ENCODE data around the gene GLO1. TPM values are rescaled to one million over a fixed set of nuclear protein-coding genes. Genes with fewer than 3 reads are reported as not detected.
A peak's percentile ranks its signal among the peaks of the same experiment; 100 is the strongest.
"Not testable (repeated sequence)": the region's sequence is repeated elsewhere in the genome, so short reads cannot be mapped to it uniquely, and the experiment has no call there.

Gene GLO1
- total RNA-seq, 2 donors from 2014 or later: 71.5 to 80.8 TPM

- DNase-seq: no peak
- intact Hi-C loops (cut with DNase I): no loop called here
- ATAC-seq: peak in 1 of 2 donors; percentile 18
Observed at GRCh38 chr6:38714239-38715015, 11.5 kb upstream of the GLO1 start.

DNA sequence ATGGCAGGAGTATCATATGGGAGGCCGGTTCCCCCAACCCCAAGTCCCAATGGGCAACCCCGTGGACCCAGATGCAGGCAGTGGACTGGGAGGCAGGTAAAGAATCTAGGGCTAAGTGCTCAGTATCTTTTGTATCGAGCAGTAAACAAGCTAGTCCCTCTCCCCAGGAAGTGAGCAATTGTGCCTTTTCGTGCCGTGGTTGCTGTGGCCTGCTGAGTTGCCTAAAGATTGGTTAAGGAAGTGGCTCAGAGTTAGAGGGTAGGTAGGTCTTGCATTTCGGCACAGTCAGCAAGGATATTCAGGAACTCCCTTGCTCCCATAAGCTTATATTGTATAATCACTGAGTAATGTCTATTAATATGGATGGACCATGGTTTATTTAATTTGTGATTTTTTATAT is 10.9 kb upstream of the GLO1 start:
- ATAC-seq (no peak), DNase-seq (no peak)
- intact Hi-C loops (cut with DNase I): no loop called here

DNA sequence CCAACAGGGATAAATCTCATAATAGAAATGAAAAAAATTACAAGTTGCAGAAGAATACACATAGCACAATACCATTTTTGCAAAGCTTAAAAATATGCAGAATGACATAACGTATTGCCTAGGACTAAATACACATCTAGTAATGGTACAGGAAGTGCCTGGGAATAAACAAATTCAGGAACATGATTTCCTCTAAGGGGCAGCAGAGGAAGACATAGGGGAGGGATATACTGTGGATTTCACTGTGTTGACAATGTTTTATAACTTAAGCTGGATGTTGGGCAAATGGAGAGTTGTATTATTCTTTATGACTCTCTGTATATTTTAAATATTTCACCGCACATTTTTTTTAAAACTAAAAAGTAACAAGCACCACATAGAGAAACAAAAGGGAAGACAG is 5.6 kb upstream of the GLO1 start:
- ATAC-seq (no peak), DNase-seq (no peak)
- intact Hi-C loops (cut with DNase I): no loop called here

DNA sequence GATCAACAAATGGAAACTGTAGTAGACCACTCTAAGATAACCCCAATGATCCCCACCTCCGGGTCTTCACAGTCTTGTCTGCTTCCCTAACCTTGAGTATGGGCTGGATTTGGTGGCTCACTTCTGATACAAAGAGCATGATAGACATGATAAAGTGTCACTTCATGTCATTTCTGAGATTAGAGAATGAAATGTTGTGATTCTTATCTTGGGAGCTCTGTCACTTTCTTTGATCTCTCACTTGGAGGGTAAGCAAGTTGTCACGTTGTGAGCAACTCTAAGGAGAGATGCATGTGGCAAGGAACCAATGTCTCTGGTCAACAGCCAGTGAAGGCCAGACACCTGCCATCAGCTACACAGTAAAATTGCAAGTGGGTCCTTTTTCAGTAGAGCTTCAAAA is 3.0 kb upstream of the GLO1 start:
- no peak for ATAC-seq
- intact Hi-C loops (cut with DNase I): no loop called here
- DNase-seq: no peak

GRCh38 chr6:38703949-38704590 is 1.1 kb upstream of the GLO1 start:
- DNase-seq (no peak), ATAC-seq (no peak)
- intact Hi-C loops (cut with DNase I): no loop called here

- ATAC-seq (no peak), DNase-seq (no peak)
- intact Hi-C loops (cut with DNase I): no loop called here
Observed at GRCh38 chr6:38701551-38701950, 1.4 kb downstream of the GLO1 start.

DNA sequence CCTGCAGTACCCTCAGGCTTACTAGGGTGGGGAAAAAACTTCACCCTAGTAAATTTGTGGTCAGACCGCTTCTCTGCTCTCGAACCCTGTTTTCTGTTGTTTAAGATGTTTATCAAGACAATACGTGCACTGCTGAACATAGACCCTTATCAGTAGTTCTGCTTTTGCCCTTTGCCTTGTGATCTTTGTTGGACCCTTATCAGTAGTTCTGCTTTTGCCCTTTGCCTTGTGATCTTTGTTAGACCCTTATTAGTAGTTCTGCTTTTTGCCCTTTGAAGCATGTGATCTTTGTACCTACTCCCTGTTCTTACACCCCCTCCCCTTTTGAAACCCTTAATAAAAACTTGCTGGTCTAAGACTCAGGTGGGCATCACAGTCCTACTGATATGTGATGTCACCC is 3.2 kb downstream of the GLO1 start:
- ATAC-seq; intact Hi-C loops (cut with DNase I); DNase-seq: not testable (repeated sequence)

DNA sequence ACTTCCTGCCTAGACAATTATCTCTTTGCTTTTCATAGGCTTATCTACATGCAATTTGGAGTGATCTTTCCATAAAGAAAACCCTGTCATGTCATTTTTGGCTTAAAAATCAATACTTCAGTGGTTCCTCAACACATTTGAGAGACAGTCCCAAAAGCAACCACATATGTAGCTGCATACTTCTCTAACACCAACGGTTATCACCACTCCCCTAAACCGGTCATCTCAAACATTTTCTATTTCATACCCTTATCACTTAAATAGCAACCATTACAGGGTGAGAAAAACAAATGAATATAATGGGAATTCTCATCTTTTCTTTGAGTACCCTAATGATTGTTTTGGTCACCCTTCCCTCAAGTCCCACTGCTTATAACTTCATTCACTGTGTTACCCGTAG is 5.1 kb downstream of the GLO1 start:
- DNase-seq: no peak
- no peak for ATAC-seq
- intact Hi-C loops (cut with DNase I): no loop called here

DNA sequence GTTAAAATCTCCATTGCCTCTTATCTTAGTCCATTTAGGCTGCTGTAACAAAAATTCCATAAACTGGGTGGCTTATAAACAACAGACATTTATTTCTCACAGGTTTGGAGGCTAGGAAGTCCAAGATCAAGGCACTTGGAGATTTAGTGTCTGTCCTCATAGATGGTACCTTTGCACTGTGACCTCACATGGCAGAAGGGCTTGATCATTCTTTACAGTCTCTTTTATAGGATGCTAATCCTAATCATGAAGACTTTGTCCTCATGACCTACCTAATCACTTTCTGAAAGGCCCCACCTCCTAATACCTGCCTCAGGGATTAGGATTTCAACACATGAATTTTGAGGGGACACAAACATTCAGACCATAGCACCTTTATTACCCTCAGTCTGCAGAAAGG is 6.6 kb downstream of the GLO1 start:
- intact Hi-C loops (cut with DNase I): no loop called here

DNA sequence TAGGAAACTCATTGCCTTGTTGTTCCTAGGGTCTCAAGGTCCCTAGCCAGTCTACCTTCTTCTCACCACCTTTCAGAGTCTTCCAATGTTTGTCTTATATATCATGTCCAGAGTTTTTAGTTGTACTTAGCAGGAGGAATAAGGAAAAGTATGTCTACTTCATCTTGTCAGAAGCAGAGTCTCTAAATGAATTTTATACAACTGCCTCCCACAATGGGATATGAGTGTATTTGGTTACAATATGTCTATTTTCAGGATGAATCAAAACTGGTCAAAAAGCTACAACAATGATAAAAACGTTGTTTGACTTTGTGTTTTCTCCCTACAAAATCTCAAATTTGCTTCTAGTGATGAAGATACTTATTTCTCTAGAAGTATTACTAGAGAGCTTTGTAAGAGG is 7.0 kb downstream of the GLO1 start:
- ATAC-seq (no peak), DNase-seq (no peak)
- intact Hi-C loops (cut with DNase I): no loop called here

More for the DNA sequence above, 6.6 kb downstream of the GLO1 start:
- no peak for DNase-seq
- no peak for ATAC-seq

GRCh38 chr6:38695227-38695900 is 7.6 kb downstream of the GLO1 start:
- ATAC-seq (no peak), DNase-seq (no peak)
- intact Hi-C loops (cut with DNase I): no loop called here

GRCh38 chr6:38688579-38689087 is 14.3 kb downstream of the GLO1 start:
- intact Hi-C loops (cut with DNase I): no loop called here
- no peak for DNase-seq
- ATAC-seq: peak; percentile 15 to 46

GRCh38 chr6:38687549-38687948 is 15.4 kb downstream of the GLO1 start:
- intact Hi-C loops (cut with DNase I): no loop called here
- no peak for DNase-seq
- ATAC-seq: no peak

GRCh38 chr6:38687043-38687353 is 15.9 kb downstream of the GLO1 start:
- ATAC-seq (peak; percentile 24 to 30), DNase-seq (no peak)
- intact Hi-C loops (cut with DNase I): no loop called here

DNA sequence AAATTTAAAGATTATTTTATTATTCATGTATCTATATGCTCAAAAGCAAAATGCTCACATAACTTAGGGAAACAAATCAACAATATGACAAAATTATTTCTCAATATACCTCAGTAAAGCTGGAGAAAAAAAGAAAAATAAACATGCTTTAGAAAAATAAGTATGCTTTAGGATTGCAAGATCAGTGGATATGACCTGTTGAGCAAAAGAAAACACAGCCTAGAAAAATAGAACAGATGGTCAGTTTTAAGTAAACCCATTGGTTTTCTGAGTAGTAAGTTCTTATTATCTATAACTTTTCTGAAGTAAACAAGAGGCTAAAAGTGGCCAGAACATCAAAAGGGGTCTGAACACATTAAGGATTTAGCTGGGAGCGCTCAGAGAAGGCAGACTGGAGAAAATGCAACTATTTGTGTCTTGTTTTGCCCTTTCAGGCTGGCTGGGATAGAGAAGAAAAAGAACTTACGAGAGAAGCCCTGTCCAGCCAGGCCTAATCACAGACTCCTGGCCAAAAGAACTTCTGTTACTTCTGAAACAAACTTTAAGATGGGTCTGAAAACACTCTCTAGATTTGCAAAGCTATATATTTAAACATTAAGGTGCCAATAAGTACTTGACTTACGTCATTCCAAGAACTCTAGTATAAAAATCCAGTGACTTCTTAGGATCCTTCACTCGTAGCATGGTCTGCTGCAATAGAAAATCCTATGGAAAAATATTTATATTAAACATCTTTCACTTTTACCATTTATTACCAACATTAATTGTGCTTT is 16.5 kb downstream of the GLO1 start:
- intact Hi-C loops (cut with DNase I): no loop called here
- ATAC-seq: no peak
- no peak for DNase-seq

DNA sequence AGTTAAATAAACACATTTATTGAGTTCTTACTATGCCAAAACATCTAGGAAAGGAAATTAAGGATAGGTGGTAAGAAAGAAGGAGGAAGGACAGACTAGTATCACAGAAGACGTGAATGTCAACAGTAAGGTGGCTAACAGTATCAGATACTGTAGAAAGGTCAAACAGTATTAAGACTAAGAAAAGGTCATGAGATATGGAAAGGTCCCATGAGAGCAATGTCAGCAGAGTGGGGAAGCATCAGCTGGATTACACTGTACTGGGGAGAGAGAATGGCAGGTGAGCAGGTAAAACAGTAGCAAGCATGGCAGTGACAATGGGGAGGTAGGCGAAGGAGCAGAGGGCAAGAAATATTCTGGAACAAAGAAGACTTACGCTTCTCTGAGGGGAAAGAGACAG is 18.0 kb downstream of the GLO1 start:
- ATAC-seq (no peak), DNase-seq (no peak)
- intact Hi-C loops (cut with DNase I): no loop called here

- no peak for ATAC-seq
- DNase-seq: no peak
- intact Hi-C loops (cut with DNase I): no loop called here
Observed at GRCh38 chr6:38684237-38684636, 18.7 kb downstream of the GLO1 start.

DNA sequence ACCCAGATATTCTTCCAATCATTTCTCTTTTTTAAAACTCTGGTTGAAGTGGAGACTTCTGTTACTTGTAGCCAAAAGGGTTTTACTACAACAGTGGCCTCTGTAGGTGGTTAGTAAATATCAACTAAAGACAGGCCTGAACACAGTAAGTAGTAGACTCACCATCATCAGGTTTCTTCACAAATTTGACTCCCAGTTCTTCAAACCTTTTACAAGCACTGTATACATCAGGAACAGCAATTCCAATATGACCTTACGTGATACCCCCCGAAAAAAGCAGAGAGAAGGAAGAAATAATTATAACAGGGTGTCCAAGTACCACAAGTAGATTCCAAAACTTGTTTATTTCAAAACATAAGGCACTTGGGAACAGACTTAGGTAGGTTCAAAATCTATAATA is 21.1 kb downstream of the GLO1 start:
- intact Hi-C loops (cut with DNase I): no loop called here
- ATAC-seq (no peak), DNase-seq (no peak)

- no peak for ATAC-seq
- DNase-seq: no peak
- intact Hi-C loops (cut with DNase I): no loop called here
Observed at GRCh38 chr6:38679668-38680067, 23.3 kb downstream of the GLO1 start.
